GM12891 (cell line): ENCODE measurements around the gene C1orf35.

Experiments used
- DNase-seq: peaks from one replicate; pipeline ENCODE4 v3.0.0; 2011; ENCODE audit warnings: low spot score; ENCODE audit not compliant: insufficient read length
- FAIRE-seq: peaks from 2 replicates; lab custom pipeline; 2011; peaks lifted over from hg19 to GRCh38; lab: Jason Lieb, UNC
- PAX5 ChIP-seq: IDR thresholded peaks from 2 replicates; pipeline ENCODE4 v1.6.1; 2011; ENCODE audit warnings: low read length, moderate library complexity, mild to moderate bottlenecking; ENCODE audit not compliant: insufficient read depth, severe bottlenecking
- POLR2A ChIP-seq: IDR thresholded peaks from 2 replicates; pipeline ENCODE4 v1.6.1; 2011; ENCODE audit warnings: low read depth, low read length, control low read depth
- POLR2AphosphoS5 ChIP-seq: IDR thresholded peaks from 2 replicates; pipeline ENCODE4 v1.6.1; 2011; ENCODE audit warnings: low read depth, low read length, control low read depth
- POU2F2 ChIP-seq: IDR thresholded peaks from 2 replicates; pipeline ENCODE4 v1.6.1; 2011; ENCODE audit warnings: low read depth, mild to moderate bottlenecking, control low read depth, low read length, moderate library complexity
- SPI1 ChIP-seq: IDR thresholded peaks from 2 replicates; pipeline ENCODE4 v1.6.1; 2011; ENCODE audit warnings: low read depth, low read length, control low read depth
- TAF1 ChIP-seq: IDR thresholded peaks from 2 replicates; pipeline ENCODE4 v1.6.1; 2011; ENCODE audit warnings: low read depth, low read length, control low read depth

The C1orf35 gene

DNA sequence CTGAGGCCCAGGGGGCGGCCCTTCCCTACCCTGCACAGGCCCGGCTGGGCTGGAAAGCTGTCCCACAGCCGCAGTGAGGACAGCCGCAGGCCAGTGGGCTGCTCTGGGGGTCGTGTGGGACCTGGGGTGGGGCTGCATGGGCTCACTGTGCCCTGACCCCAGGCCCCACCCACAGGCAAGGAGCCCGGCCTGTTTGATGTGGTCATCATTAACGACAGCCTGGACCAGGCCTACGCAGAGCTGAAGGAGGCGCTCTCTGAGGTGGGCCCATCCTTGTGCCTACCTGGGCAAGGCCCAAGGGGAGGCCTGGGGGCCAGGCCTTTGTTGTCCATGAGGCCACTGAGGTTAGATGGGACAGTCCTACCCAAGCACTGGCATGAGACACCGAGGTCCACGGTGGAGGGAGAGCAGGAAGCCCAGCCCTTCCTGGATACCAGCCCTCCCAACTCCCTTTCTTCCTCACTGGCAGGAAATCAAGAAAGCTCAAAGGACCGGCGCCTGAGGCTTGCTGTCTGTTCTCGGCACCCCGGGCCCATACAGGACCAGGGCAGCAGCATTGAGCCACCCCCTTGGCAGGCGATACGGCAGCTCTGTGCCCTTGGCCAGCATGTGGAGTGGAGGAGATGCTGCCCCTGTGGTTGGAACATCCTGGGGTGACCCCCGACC lies 45.2 kb upstream of the C1orf35 start:
- FAIRE-seq (no peak), DNase-seq (no peak)
- TF ChIP-seq POU2F2: no peak
- TF ChIP-seq SPI1: no peak
- TF ChIP-seq PAX5: no peak
- no peak for TF ChIP-seq POLR2AphosphoS5
- no peak for TF ChIP-seq TAF1
- TF ChIP-seq POLR2A: no peak

DNA sequence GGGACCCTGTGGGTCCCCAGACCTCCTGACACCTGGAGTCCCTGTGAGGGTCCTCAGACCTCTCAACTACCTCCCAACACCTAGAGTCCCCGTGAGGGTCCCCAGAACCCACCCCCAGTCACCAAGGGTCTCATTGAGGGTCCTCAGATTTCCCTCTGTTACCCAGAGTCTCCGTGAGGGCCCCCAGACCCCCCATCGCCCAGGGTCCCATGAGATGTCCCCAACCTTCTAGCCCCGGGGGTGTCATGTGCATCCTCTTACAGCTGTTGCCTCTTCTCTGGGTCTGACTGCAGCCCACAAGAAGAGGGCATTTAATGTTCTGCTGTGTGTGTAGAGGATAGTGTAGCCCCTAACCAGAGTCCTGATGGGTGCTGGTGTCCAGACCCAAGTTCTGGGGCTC lies 44.6 kb upstream of the C1orf35 start:
- no peak for TF ChIP-seq PAX5
- no peak for TF ChIP-seq SPI1
- TF ChIP-seq POLR2A: no peak
- no peak for TF ChIP-seq POU2F2
- no peak for TF ChIP-seq POLR2AphosphoS5
- no peak for TF ChIP-seq TAF1
- FAIRE-seq (no peak), DNase-seq (no peak)

DNA sequence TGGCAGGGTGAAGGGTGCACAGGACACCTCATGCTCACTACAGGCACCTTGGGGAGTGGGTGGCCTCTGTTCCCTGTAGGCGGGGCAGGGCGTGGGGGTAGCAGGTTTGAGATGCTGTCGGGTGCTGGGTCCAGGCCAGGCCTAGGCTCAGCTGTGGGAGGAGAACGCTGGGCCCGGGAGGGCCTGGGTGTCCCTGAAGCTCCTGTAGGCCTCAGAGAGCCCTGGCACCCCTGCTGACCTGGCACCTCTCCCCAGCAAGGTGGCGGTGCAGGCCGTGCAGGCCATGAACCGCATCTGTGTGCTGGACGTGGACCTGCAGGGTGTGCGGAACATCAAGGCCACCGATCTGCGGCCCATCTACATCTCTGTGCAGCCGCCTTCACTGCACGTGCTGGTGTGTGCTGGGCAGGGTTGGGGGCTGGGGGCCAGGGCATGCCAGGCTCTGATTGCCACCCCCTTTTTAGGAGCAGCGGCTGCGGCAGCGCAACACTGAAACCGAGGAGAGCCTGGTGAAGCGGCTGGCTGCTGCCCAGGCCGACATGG lies 44.1 kb upstream of the C1orf35 start:
- DNase-seq (no peak), FAIRE-seq (no peak)
- TF ChIP-seq POU2F2: no peak
- no peak for TF ChIP-seq POLR2AphosphoS5
- TF ChIP-seq POLR2A: no peak
- no peak for TF ChIP-seq TAF1
- no peak for TF ChIP-seq PAX5
- TF ChIP-seq SPI1: no peak

DNA sequence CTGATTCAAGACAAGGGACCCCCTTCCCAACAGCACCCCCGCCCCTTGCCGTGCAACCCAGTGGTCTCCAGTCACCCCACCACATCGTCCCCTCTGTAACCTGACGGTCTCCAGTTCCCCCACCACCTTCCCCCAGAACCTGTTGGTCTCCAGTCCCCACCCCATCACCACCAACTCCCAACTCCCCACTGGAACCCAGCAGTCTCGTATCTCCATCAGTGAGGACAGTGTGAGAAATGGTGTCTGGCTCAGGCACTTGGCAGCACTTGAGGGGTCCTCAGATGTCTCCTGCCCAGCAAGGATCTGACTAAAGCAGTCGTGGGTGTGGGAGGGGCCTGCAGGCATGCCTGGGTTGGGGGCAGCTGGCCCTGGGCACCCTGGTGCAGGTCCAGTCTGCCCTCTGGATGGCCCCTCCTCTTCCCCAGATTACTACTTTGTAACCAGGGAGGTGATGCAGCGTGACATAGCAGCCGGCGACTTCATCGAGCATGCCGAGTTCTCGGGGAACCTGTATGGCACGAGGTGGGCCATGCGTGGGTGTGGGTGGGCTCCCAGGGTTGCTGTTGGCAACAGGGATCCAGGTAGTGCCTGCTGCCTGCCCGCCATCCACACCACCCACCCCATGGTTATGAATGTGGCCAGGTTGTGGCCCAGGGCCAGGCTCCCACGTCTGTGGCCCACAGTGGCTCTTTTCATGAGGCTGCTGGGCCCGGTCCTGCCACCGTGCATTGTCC lies 43.5 kb upstream of the C1orf35 start:
- DNase-seq (no peak), FAIRE-seq (no peak)
- TF ChIP-seq POLR2A (no peak), SPI1 (no peak), PAX5 (no peak), TAF1 (no peak), POLR2AphosphoS5 (no peak), POU2F2 (no peak)

DNA sequence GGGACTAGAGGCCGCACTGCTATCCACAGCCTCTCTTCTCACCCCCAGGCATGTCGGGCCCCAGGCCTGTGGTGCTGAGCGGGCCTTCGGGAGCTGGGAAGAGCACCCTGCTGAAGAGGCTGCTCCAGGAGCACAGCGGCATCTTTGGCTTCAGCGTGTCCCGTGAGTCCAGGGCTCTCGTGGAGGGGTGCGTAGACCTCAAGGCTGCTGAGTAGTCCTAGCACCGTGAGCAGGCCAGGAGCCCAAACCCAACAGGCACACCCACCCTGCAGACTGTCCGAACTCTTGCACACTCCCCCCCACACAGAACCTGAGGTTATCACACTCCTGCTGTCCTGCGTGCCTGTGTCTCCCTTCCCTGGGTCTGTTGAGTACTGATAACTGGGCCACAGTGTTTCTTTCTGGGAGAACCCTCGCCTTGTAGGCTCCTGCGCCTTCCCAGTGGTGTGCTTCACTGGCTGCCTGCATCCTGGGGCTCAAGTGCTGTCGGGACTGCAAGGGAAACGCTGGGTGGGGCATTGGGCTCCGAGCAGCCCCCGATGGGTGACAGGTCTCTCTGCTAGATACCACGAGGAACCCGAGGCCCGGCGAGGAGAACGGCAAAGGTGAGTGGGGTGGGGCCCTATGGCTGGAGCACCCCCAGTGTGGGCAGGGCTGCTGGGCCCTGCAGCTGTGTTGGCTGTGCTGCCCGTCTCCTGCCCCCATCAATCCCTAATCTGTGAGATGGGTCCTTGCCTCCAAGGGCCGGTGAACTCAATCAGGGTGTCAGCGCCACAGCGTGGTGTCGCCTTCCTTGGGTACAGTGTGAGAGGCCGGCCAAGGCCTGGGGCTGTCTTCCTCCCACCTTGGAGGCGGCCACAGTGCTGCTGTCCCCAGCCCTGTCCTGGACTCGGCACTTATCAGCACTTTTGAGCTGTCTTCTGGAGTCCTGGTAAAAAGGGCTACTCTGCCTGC lies 42.6 kb upstream of the C1orf35 start:
- no peak for FAIRE-seq
- no peak for TF ChIP-seq PAX5
- TF ChIP-seq POU2F2: no peak
- no peak for TF ChIP-seq POLR2AphosphoS5
- no peak for TF ChIP-seq TAF1
- TF ChIP-seq POLR2A: no peak
- no peak for TF ChIP-seq SPI1
- DNase-seq: no peak

DNA sequence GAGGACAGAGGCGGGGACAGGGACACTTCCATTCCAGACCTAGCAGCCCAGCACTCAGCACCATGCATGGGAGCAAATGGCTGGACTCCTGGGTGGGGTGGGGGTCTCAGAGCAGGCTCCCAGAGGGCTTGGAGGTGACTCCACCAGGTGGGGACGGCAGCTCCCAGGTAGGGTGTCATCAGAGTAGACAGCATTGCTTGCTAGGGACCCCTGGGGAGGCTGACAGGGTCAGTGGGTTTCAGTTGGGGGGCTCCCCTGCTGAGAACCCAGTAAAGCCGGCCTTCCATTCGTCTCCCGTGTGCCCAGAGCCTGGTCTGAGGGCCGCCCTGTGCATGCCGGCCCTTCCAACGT lies 41.8 kb upstream of the C1orf35 start:
- DNase-seq: no peak
- TF ChIP-seq TAF1: no peak
- no peak for TF ChIP-seq POLR2A
- TF ChIP-seq POU2F2: no peak
- no peak for TF ChIP-seq POLR2AphosphoS5
- no peak for TF ChIP-seq SPI1
- TF ChIP-seq PAX5: no peak
- FAIRE-seq: no peak

DNA sequence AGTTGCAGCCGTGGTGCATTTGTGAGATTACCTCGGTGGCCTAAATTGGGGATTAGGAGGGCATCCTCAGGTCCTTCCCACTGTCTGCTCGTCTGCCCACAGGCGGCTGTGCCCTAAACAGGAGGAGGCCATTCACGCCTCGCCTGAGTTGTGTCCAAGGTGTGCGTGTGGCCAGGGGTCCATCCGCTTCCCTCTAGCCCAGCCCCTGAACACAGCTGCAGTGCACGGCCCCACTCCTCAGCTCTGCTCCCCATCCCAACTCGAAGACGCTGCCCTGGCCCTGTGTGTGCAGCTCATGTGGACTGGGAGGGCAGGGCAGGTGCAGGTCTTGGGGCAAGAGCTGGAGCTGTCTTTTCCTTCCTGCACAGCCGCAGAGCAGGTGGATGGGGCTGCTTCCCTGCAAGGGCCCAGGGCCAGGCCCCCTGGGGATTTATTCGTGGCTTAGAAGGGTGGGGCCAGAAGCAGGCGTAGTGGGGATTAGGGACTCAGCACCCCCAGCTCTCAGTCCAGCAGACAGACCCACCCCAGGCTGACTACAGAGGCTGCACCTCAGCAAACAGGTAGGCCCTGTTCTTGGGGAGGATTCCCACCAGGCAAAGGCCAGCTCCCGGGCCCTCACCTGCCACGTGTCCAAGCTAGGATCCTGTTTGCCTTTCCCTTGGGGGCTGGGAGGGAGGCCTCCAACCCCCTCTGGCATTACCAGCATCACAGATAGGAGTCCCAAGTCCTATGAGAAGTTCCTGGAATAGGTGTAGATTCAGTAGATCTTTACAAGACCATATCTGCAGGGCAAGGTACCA lies 41.3 kb upstream of the C1orf35 start:
- DNase-seq (no peak), FAIRE-seq (no peak)
- TF ChIP-seq POU2F2: no peak
- no peak for TF ChIP-seq PAX5
- TF ChIP-seq SPI1: no peak
- no peak for TF ChIP-seq TAF1
